ENCODE data around the gene MYO3B.

GRCh38 chr2:170433448-170433847, 255.5 kb downstream of the MYO3B start:
- TF ChIP-seq CTCF (optimal IDR thresholded peaks at IDR 0.05 in 1 of 3, IDR thresholded peaks at IDR 0.05 in 1 of 3, conservative IDR thresholded peaks at IDR 0.05 in 1 of 3; ENCODE audit: extremely low read depth in 1 of 3, insufficient read depth in 2 of 3, low read length in 3 of 3) (no peak), EZH2 (IDR thresholded peaks at IDR 0.05; ENCODE audit: low read length) (no peak)
